Activated CD4-positive, alpha-beta T cell treated with anti-CD3 and anti-CD28 coated beads, Interleukin-10, Interleukin-2, amounts not matched to agents 100 ng/mL and 50 ng/mL, durations not matched to agents 16 hours and 8 hours (primary cell): ENCODE measurements around the gene MEGF8.
A peak's percentile ranks its signal among the peaks of the same experiment; 100 is the strongest.

Experiments used
- DNase-seq: peaks from one replicate; pipeline ENCODE4 v3.0.0-alpha.2; 2020

The MEGF8 gene

DNA sequence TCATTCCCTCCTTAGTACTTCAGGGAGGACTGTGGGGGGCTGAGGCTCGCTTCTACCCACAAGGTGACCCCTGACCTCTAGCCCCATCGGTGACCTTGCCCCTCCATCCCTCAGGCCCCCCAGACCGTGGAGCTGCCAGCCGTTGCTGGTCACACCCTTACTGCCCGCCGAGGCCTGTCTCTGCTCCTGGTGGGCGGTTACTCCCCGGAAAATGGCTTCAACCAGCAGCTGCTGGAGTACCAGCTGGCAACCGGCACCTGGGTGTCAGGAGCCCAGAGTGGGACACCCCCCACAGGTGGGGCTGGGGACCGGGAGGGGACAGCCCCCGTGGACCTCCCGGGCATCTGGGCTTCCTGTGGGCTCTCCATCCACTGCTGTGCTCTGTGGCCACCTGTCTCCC lies 31.9 kb downstream of the MEGF8 start:
- DNase-seq = no peak

DNA sequence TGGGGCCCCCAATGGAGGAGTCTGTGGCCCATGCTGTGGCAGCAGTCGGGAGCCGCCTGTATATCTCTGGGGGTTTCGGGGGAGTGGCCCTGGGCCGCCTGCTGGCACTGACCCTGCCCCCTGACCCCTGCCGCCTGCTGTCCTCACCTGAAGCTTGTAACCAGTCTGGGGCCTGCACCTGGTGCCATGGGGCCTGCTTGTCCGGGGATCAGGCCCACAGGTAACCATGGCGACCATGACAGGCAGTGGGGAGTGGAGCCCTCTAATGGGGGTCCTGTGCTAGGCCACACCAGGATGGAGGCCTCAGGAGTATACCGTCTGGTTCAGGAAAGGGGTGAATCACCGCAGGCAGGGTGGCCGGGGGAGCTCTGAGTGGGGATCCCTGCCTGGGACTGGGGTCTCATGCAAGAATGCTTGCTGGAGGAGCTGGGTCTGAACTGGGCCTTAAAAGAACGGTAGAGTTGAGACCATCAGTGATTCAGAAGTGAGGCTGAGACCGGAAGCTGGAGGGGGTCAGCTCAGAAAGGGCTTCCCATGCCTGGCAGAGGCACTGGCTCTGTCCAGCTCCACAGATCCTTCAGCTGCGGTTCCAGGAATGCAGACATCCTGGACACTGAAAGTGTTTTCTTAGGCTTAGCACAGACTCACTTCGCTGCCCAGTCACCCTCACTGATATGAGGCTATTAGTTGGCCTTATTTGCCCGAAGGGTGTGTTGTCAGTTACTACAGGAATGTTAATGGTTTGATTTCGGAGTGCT lies 35.5 kb downstream of the MEGF8 start:
- DNase-seq = no peak

DNA sequence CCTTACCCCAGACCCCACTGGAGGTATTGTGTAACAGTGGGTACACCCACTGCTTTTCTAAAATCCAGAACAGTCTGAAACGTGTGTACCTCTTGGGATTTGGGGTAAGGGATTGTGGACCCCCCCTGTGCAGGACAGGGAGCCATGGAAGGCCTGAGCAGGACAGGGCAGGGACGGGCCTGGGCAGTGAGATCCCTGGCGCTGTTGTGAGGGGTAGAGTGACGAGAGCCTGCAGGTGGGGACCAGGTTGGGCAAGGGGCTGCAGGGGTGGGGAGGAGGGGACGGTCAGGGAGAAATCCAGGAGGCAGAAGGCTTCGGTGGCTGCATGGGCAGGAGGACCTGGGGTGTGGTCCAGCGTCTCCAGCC lies 36.1 kb downstream of the MEGF8 start:
- no peak for DNase-seq

DNA sequence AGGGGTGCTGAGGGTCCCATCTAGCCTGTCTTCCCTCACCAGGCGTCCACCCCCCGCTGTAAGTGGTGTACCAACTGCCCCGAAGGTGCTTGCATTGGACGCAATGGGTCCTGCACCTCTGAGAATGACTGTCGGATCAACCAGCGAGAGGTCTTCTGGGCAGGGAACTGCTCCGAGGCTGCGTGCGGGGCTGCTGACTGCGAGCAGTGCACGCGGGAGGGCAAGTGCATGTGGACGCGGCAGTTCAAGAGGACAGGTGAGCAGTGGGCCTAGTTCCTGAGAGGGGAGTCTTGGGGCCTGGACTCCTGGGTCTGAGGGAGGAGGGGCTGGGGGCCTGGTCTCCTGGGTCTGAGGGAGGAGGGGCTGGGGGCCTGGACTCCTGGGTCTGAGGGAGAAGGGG lies 36.9 kb downstream of the MEGF8 start:
- DNase-seq = no peak

DNA sequence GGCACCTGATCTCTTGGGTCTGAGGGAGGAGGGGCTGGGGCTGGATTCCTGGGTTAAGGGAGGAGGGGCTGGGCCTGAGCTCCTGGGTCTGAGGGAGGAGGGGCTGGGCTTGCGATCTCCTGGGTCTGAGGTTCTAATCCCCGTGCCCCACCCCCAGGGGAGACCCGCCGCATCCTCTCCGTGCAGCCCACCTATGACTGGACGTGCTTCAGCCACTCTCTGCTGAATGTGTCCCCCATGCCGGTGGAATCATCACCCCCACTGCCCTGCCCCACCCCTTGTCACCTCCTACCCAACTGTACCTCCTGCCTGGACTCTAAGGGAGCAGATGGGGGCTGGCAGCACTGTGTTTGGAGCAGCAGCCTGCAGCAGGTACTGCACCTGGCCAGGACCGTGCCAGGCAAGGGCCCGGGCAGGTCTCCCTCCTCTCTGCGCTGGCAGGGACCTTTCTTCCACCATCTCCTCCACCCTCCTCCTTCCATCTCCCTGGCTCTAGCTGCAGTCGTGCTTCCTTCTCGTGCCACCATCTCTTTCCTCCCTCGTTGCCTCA lies 37.5 kb downstream of the MEGF8 start:
- no peak for DNase-seq

DNA sequence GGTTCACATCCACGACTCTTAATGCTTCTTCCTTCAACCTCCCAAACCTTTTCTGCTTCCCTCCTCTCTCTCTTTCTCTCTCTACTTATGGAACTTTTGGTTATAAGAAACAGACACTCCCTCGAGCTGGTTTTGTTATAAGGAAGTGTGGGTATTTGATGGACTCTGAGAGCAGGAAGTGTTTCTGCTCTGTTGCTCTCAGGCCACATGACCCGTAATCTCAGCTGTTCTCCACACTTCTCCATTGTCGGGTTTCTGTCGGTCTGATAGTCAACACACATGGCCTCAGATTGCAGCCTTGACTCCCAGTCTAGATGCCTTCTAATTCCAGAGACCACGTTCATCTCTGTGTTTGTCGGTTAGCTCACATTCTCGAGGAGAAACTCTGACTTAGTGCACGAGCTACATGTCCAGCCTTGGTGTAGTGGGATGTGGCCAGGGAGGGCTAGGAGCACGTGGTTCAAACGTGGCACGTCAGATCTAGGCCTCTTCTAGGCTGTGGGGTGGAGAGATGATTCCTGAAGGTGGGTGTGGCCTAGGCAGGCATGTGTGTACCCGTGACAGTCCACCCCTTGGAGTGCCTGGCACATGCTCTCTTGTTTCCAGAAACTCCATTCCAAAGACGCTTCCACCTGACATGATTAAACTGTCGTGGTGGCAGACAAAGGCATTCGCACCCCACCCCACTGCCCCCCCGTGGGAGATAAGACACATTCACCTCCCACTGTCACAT lies 38.3 kb downstream of the MEGF8 start:
- DNase-seq = no peak

DNA sequence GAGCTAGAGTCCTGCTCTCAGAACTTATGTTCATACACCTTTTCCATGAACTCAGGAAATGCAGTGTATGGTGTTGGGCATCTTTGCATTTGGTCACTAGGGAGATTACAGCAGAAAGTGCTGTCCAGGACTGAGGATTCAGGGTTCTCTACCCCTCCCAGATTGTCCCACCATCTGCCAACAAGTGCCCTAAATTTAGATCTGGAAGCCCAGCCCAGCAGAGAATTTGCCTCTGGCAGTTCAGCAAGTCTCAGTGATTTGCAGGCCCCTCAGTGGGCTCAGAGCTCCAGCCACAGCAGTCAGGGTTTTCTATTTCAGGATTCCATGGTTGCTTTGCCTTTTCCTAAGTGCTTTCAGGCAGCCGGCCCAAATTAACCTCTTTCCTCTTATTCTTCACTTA lies 41.2 kb downstream of the MEGF8 start:
- DNase-seq = no peak

DNA sequence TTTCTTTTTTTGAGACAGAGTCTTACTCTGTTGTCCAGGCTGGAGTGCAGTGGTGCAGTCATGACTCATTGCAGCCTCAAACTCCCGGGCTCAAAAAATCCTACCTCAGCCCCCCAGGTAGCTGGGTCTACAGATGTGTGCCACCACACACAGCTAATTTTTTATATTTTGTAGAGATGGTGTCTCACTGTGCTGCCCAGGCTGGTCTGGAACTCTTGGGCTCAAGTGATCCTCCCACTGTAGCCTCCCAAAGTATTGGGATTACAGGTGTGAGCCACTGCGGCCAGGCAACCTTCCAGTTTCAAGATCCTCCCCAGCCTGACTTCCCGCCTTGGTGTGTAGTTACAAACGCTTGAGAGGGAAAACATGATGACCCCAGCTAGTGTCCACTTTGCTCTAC lies 42.5 kb downstream of the MEGF8 start:
- no peak for DNase-seq

DNA sequence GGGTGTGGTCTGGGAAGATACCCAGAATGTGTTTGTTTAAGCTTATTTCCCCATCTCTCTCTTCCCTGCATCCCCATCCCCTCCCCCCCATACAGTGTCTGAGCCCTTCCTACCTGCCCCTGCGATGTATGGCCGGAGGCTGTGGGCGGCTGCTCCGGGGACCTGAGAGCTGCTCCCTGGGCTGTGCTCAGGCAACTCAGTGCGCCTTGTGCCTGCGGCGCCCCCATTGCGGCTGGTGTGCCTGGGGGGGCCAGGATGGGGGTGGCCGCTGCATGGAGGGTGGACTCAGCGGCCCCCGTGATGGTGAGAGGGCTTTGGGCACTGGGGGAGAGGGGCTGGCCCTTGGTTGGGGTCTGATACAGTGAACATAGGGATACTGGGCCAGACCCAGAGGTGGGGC lies 42.9 kb downstream of the MEGF8 start:
- DNase-seq = no peak

DNA sequence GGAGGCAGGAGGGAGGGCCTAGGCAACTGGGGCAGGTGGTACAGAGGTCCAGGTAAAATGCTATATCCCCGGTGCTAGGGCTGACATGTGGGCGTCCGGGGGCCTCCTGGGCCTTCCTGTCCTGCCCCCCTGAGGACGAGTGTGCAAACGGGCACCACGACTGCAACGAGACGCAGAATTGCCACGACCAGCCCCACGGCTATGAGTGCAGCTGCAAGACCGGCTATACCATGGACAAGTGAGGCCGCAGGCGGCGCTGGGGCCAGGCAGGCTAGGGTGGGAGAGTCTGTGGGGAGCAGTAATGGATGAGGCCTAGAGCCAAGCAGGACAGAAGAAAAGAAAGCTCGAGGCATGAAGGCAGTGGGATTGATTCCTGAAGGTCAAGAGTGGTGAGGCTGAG lies 43.3 kb downstream of the MEGF8 start:
- DNase-seq = no peak

DNA sequence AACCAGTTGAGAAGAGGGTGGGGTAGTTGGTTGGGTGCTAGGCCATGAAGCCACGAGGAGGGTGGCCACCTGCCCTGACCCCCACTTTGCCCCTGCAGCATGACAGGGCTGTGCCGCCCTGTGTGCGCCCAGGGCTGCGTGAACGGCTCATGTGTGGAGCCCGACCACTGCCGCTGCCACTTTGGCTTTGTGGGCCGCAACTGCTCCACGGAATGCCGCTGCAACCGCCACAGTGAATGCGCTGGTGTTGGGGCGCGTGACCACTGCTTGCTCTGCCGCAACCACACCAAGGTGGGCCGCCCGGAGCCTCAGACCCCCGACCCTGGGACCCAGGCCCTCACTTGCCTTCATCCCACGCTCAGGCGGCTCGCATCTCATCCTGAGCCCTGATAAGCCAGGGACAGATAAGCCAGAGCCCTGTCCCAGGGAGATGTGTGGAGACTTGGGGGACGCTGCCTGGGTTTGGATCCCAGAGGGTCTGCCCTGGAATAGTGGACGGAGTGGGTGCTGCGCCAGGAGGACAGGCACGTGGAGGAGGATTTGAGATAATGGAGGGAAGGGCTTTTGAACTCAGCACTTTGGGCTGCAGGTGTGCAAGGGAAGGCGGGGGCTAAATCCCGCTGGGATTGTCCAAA lies 44.1 kb downstream of the MEGF8 start:
- DNase-seq = no peak

DNA sequence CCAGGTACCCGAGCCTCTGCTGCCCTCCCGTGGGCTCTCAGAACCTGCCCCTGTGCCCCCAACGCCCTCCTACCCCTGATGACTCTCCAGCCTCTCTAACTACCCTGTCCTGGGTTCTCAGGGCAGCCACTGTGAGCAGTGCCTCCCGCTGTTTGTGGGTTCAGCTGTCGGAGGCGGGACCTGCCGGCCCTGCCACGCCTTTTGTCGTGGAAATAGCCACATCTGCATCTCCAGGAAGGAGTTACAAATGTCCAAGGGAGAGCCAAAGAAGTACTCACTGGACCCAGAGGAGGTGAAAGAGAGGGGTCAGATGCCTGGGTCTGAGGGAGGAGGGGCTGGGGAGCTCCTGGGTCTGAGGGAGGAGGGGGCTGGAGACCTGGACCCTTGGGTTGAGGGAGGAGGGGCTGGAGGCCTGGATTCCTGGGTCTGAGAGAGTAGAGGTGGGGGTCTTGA lies 44.7 kb downstream of the MEGF8 start:
- DNase-seq = no peak

DNA sequence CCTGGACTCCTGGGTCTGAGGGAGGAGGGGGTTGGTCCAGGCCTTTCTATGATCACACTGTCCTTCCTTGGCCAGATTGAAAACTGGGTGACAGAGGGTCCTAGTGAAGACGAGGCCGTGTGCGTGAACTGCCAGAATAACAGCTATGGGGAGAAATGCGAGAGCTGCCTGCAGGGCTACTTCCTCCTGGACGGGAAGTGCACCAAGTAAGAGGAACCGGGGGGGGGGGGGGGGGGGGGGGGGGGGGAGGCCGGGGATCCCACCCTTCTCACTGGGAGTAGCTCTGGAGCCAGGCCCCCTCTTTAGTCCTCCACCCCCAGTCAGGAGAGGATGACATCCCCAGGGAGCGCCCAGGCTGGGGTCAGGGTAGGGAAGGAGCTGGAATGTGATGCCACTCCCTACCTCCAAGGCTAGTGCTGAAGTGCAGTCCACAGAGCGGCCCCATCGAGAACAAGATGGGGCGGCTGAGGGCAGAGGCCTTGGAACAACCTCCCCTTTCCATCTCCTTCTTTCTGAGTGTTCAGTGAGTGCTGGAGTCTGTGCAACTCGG lies 45.3 kb downstream of the MEGF8 start:
- DNase-seq = no peak

DNA sequence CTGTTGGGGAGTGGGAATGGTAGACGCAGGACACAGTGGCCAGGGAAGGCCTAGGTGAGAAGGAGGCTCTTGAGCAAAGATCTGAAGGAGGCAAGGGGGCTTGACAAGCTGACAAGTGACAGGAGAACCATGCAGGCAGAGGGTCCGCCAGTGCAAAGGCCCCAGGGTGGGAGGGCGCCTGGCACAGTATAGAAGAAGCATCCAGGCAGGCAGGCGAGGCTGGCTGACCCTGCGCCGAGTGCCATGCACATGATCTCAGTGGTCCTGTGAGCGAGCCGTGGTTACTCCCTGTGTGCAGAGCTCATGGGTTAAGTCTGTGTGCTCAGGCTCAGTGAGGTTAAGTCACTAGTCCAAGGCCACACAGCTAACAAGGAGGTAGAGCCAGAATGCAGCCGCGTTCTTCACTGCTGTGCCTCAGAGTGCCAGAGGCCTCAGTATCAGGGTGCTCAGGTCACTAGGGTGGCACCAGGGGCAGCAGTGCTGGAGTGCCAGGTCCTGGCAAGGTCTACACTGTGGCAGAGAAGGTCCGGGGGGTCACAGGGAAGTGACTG lies 49.5 kb downstream of the MEGF8 start:
- no peak for DNase-seq

DNA sequence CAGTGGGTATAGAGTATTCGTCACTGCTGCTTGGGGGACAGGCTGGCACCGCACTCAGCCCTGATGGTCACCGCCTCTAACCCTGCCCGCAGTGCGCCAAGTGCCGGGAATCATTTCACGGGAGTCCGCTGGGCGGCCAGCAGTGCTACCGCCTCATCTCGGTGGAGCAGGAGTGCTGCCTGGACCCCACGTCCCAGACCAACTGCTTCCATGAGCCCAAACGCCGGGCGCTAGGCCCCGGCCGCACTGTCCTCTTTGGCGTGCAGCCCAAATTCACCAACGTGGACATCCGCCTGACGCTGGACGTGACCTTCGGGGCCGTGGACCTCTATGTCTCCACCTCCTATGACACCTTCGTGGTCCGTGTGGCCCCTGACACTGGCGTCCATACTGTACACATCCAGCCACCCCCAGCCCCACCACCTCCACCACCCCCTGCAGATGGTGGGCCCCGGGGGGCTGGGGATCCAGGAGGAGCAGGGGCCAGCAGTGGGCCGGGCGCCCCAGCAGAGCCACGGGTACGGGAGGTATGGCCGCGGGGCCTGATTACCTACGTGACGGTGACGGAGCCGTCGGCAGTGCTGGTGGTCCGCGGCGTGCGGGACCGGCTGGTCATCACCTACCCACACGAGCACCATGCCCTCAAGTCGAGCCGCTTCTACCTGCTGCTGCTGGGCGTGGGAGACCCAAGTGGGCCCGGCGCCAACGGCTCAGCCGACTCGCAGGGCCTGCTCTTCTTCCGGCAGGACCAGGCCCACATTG lies 50.2 kb downstream of the MEGF8 start:
- DNase-seq = no peak

DNA sequence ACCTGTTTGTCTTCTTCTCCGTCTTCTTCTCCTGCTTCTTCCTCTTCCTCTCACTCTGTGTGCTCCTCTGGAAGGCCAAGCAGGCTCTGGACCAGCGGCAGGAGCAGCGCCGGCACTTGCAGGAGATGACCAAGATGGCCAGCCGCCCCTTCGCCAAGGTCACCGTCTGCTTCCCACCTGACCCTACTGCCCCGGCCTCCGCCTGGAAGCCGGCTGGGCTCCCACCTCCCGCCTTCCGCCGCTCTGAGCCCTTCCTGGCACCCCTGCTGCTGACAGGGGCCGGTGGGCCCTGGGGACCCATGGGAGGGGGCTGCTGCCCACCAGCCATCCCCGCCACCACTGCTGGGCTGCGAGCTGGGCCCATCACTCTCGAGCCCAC lies 50.7 kb downstream of the MEGF8 start:
- no peak for DNase-seq

DNA sequence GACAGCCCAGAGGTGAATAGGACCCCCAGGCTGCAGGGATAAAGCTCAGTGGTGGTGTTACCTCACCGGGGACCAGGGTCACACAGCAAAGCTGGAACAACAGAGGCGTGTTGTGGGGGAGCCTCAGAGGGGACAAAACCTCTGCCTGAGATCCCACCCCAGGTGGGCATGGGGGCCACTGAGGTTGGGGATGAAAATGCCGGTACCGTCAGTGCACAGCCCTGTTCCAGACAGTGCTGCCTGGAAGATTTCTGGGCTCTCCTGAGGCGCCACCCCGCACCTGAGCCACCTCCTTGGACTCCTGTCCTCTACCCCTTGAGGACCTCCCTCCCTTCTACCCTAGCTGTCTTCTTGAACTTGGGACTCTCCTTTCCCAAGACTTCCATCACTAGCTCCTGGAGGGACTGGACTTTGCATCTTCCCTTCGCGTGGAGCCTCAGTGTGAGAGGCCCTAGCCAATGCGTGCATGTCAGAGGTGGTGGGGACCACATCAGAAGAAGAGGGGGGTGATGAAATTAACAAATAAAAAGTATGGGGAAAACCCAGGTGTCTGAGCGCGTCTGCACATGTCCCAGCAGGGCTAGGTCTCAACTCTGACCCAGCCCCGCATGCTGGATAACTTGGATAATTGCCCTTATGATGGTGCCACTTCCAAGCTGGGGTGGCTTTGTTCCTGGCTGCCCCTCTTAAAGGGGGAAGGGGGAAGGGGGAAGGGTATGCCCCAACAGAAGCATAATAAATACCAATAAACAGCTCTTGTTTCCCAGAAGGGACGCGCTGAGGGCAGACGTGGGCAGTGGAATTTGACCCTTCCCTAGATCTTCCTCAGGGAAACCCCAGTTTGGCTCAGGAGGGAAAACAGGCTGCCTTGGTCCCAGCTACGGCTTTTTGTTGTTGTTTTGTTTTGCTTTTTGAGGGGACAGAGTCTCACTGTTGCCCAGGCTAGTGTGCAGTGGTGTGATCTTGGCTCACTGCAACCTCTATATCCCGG lies 53.1 kb downstream of the MEGF8 start:
- DNase-seq = no peak

DNA sequence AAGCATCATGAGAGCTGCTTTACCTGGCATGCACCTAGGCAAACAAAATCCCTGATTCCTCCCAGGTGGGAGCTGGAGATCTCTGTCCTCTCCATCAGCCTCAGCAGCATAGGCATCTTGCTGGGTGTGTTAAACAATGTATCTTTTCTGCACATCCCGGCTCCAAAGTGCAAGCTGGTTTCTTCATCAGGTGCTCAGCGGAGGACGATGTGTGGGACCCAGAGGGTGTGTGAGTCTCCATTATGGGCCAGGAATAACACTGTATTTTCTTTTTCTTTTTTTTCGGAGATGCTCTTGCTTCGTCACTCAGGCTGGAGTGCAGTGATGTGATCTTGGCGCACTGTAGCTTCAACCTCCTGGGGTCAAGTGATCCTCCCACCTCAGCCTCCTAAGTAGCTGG lies 54.7 kb downstream of the MEGF8 start:
- no peak for DNase-seq

DNA sequence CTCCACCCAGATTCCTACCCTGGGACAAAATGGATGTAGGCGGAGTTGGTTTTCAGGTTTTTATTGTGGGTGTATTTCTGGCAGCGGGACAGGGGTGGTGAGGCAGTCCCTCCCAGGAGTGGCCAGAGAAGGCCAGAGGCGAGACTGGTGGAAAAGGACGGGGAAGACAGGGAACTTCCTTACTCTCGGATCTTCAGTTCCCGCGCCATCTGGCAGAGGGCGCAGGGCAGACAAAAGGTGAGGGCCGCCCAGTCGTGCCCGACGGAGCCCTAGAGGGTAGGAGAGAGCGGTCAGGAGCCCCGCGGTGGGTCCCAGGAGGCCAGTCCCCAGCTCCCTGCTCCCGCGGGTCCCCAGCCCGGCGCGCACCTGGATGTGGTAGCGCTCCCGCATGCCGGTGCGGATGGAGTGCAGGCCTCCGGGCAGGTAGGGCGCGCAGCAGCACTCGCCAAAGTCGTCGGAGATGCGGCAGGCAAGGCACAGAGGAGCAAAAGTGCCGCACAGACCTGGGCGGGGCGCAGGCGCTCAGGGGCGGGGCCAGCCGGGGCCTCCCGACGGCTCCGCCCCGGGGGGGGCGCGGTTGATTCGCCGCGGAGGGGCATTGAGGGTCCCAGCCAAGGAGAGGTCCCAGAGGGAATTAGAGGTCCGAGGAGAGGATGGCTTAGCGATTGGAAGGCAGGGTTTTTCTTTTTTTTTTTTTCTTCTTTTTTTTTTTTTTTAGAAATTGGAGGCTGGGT lies 61.7 kb downstream of the MEGF8 start:
- peak; percentile 64 for DNase-seq

DNA sequence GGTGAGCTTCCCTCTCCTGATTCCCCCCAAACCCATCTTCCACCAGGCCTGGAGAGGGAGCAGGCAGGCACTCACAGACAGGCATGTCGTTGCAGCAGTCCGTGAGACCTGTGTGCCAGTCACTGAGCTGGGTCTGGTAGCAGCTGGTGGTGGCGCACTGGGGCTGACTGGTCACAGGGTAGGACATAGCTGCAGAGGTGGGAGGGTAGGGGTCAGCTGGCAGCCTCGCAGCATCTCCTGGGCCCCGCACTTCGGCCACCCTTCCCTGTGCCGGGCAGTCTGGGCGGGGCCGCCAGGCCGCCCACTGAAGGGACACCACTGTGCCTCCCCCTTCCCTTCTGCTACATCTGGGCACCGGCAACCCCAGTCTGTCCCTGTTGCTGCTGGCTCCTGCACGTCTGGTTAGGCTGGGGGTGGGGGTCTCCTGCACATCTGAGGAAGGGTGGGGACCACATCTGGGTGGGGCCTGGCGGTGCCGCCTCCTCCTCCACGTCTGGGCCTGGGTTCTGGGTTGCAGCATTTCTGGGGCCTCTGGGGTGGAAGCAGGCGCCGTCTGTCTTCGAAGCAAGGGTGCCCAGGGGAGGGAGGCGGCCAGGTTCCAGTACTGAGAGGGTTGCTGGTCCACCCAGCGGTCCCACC lies 63.5 kb downstream of the MEGF8 start:
- DNase-seq = no peak
